Heart left ventricle (tissue), 16 donors: ENCODE measurements around the gene TEAD1. TPM values are rescaled to one million over a fixed set of nuclear protein-coding genes. Genes with fewer than 3 reads are reported as not detected.

Source experiments
- ATAC-seq, 4 donors: fragments of 200-7000 bp; cut with Tn5 transposase; one replicate each; pipeline ENCODE4 v1.9.1; 2020 to 2022; ENCODE audit warnings: moderate library complexity in 4 of 4, mild to moderate bottlenecking in 3 of 4, moderate number of reproducible peaks in 1 of 4
- DNase-seq, 5 donors: peaks; one replicate each; pipeline ENCODE4 v3.0.0-alpha.2; 2020
- H3K27ac ChIP-seq, 12 donors: fragments of 200-600 bp; sonication (generic) in 4 of 12; one replicate each; pipeline versions ENCODE4 v1.5.0 to v1.8.0; 2016 to 2022; ENCODE audit warnings: mild to moderate bottlenecking in 2 of 12
- H3K27me3 ChIP-seq, 9 donors: fragments of 200-600 bp; sonication (generic) in 2 of 9; one replicate each; pipeline versions ENCODE4 v1.5.1 to v1.8.0; 2016 to 2022; ENCODE audit warnings: mild to moderate bottlenecking in 3 of 9
- H3K36me3 ChIP-seq, 9 donors: fragments of 200-600 bp; sonication (generic) in 2 of 9; one replicate each; pipeline versions ENCODE4 v1.5.0 to v1.8.0; 2018 to 2022; ENCODE audit warnings: mild to moderate bottlenecking in 2 of 9
- H3K4me1 ChIP-seq, 12 donors: fragments of 200-600 bp; sonication (generic) in 4 of 12; one replicate each; pipeline versions ENCODE4 v1.5.0 to v1.8.0; 2016 to 2022; ENCODE audit warnings: mild to moderate bottlenecking in 3 of 12
- H3K4me3 ChIP-seq, 12 donors: fragments of 200-600 bp; sonication (generic) in 4 of 12; one replicate each; pipeline versions ENCODE4 v1.5.0 to v1.8.0; 2017 to 2022; ENCODE audit warnings: mild to moderate bottlenecking in 9 of 12, moderate library complexity in 4 of 12
- H3K9me3 ChIP-seq, 12 donors: fragments of 200-600 bp; sonication (generic) in 4 of 12; one replicate each; pipeline versions ENCODE4 v1.5.0 to v1.8.0; 2016 to 2022; ENCODE audit warnings: mild to moderate bottlenecking in 1 of 12
- POLR2A ChIP-seq, 2 donors: fragments of 450-650 bp; IDR thresholded peaks; one replicate each; pipeline ENCODE4 v1.6.1; 2017; ENCODE audit warnings: antibody characterized with exemption in 2 of 2, mild to moderate bottlenecking in 2 of 2, moderate library complexity in 2 of 2
- WGBS, 4 donors: extraction: QIAGEN DNeasy Blood & Tissue Kit in 2 of 4; methylation state at CpG; one replicate each; pipeline versions ENCODE4 v1.1.5 to v1.1.7; 2013 to 2018; 5-methylcytosine and 5-hydroxymethylcytosine counted together
- intact Hi-C, 10 donors: fragments of 100-400 bp; cut with DNase I; formaldehyde crosslinking; loops; one replicate each; pipeline versions ENCODE4 v1.11.1 to v1.14.2; 2022
- polyA plus RNA-seq, 2 donors: library from polyadenylated mRNA; stranded (reverse); fragments of 200-250 nt; gene quantifications; one replicate each; pipeline ENCODE4 v1.2.3, GENCODE V29; 2013
- total RNA-seq, 9 donors: library from RNA; depleted of rRNA in 2 of 9; stranded (reverse); fragments of >200 nt in 2 of 9; fragmentation: NEBNext Ultra II Directional in 3 of 9; extraction: Animal tissue kit (Norgen Biotek cat#: 25700) in 3 of 9; gene quantifications; one replicate each; pipeline versions ENCODE4 v1.1.0 to v1.2.4, GENCODE V29; 2016 to 2023
- TF ChIP-seq, protein P1 (sequence below), 12 donors: fragments of 200-600 bp; sonication (generic) in 4 of 12; IDR thresholded peaks; one replicate each; pipeline versions ENCODE4 v1.5.0 to v1.8.0; 2018 to 2022; ENCODE audit warnings: antibody characterized with exemption in 12 of 12, mild to moderate bottlenecking in 5 of 12
- donor health status: ischemic (EF 13 %, LVEDD 7.1; RV severe dilation, severe dysfunction).
- donor health status: healthy with polysubstance abuse.
- donor health status: DM: no; HTN: yes; CAD: no.
- donor health status: DM: no; HTN: no; CAD: no.
- donor health status: ischemic (EF 25% LVEDD 6.9; RV normal size, moderate dysfunction).
- donor health status: ischemic (EF 25% LVEDD 5.7; RV mildly dilated, moderate dysfunction).
- donor health status: healthy.
- donor health status: DM: yes; HTN: yes; CAD: no.
- donor health status: ischemic (EF 35%, LVEDD 5.7; RV mildly dilated, moderate dysfunction).
- donor health status: nonischemic (EF 11% LVEDD 7.7; RV severe dilation, severe dysfunction).
- donor health status: DM: yes; HTN: yes; CAD: no.
- donor health status: PGD.
- donor health status: ischemic (EF 29% LVEDD 5.4; RV normal size, mild dysfunction).
- donor health status: nonischemic (EF 23%, LVEDD 6.1; RV moderate dilation, normal function).

The TEAD1 gene
- total and polyA plus RNA-seq, 11 donors: 14.4 to 161 (median 113) TPM

- ATAC-seq: peak in 2 of 4 donors; percentile 26 to 27
- intact Hi-C loops: no loop called here
- WGBS, 4 donors: 67 to 75% (median 72%) methylated on average over 3 of the region's 3 CpGs
Observed at GRCh38 chr11:12767027-12767426, 92.8 kb downstream of the TEAD1 start.

DNA sequence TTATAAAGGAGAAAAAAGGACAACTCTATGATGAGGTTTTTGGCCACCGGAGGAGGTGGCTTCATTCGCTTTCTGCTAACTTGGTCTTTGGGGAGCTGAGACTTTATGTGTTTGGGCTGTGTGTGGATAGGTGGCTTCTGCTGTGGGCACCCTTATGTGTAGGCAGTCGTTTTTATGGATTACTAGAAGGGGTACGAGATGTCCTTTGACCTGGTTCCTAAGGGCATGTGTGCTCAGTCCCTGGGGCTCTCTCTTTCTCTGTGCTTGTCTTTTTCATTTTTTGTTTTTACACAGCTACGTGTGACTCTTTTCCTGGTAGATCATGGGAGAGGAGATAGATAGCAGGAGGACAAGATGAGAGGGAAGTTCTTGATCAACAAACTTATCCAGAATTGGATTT lies 93.4 kb downstream of the TEAD1 start:
- H3K4me3 ChIP-seq: no peak overlapping the region
- peaks cover 0 to 15% (median 9%) of the 10 kb centered on the region in 9 donors for H3K36me3 ChIP-seq
- ATAC-seq (no peak), DNase-seq (no peak)
- WGBS, 4 donors: 72 to 80% (median 77%) methylated on average over 5 of the region's 5 CpGs
- no peaks in the 10 kb centered on the region for H3K27me3 ChIP-seq
- no peak for TF ChIP-seq POLR2A (IDR thresholded peaks at IDR 0.05)
- TF ChIP-seq, protein P1, sequence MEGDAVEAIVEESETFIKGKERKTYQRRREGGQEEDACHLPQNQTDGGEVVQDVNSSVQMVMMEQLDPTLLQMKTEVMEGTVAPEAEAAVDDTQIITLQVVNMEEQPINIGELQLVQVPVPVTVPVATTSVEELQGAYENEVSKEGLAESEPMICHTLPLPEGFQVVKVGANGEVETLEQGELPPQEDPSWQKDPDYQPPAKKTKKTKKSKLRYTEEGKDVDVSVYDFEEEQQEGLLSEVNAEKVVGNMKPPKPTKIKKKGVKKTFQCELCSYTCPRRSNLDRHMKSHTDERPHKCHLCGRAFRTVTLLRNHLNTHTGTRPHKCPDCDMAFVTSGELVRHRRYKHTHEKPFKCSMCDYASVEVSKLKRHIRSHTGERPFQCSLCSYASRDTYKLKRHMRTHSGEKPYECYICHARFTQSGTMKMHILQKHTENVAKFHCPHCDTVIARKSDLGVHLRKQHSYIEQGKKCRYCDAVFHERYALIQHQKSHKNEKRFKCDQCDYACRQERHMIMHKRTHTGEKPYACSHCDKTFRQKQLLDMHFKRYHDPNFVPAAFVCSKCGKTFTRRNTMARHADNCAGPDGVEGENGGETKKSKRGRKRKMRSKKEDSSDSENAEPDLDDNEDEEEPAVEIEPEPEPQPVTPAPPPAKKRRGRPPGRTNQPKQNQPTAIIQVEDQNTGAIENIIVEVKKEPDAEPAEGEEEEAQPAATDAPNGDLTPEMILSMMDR (IDR thresholded peaks at IDR 0.05): no peak
- intact Hi-C loops: no loop called here
- peaks cover 3 to 87% (median 55%) of the 10 kb centered on the region in 12 donors for H3K4me1 ChIP-seq
- no peaks in the 10 kb centered on the region for H3K9me3 ChIP-seq
- H3K27ac ChIP-seq: peak overlapping the region in 1 of 12 donors; percentile 28

More at GRCh38 chr11:12767027-12767426, 92.8 kb downstream of the TEAD1 start:
- peaks cover 0 to 15% (median 9%) of the 10 kb centered on the region in 9 donors for H3K36me3 ChIP-seq
- no peak overlapping the region for H3K4me3 ChIP-seq
- H3K4me1 ChIP-seq: peaks cover 3 to 89% (median 52%) of the 10 kb centered on the region in 12 donors
- H3K27me3 ChIP-seq: no peaks in the 10 kb centered on the region
- H3K9me3 ChIP-seq: no peaks in the 10 kb centered on the region
- no peak for DNase-seq
- TF ChIP-seq, protein P1 (IDR thresholded peaks at IDR 0.05): no peak
- no peak for TF ChIP-seq POLR2A (IDR thresholded peaks at IDR 0.05)
- H3K27ac ChIP-seq: peak overlapping the region in 3 of 12 donors; percentile 28 to 58 (median 42)

- Histone ChIP-seq H3K36me3 (peaks cover 0 to 15% (median 9%) of the 10 kb centered on the region in 9 donors), H3K4me3 (no peak overlapping the region), H3K4me1 (peaks cover 3 to 84% (median 55%) of the 10 kb centered on the region in 12 donors), H3K27ac (peak overlapping the region in 2 of 12 donors; percentile 5 to 15), H3K27me3 (no peaks in the 10 kb centered on the region), H3K9me3 (no peaks in the 10 kb centered on the region)
- intact Hi-C loops: no loop called here
- no peak for ATAC-seq
- TF ChIP-seq, protein P1 (IDR thresholded peaks at IDR 0.05): no peak
- no peak for TF ChIP-seq POLR2A (IDR thresholded peaks at IDR 0.05)
- no peak for DNase-seq
- 75 to 84% (median 78%) methylated on average over 7 of the region's 7 CpGs for WGBS, 4 donors
Observed at GRCh38 chr11:12768726-12769673, 94.8 kb downstream of the TEAD1 start.

GRCh38 chr11:12769834-12770345 lies 95.7 kb downstream of the TEAD1 start:
- Histone ChIP-seq H3K27ac (peak overlapping the region in 2 of 12 donors; percentile 5 to 15), H3K9me3 (no peaks in the 10 kb centered on the region), H3K27me3 (no peaks in the 10 kb centered on the region), H3K36me3 (peaks cover 0 to 9% (median 1%) of the 10 kb centered on the region in 9 donors), H3K4me3 (no peak overlapping the region), H3K4me1 (peaks cover 3 to 76% (median 54%) of the 10 kb centered on the region in 12 donors)
- DNase-seq (no peak), ATAC-seq (peak in 1 of 4 donors; percentile 43)
- TF ChIP-seq POLR2A (IDR thresholded peaks at IDR 0.05): no peak
- TF ChIP-seq, protein P1 (IDR thresholded peaks at IDR 0.05): no peak
- intact Hi-C loops: loop anchor here in 1 of 10 donors (10.0 kb wide), 1 partner anchor 465 kb away; no protein-coding TSS in a partner anchor
- WGBS, 4 donors: 36 to 49% (median 42%) methylated on average over 3 of the region's 3 CpGs
